IMR-90 (cell line): ENCODE results near the gene FTCDNL1. TPM values are rescaled to one million over a fixed set of nuclear protein-coding genes. Genes with fewer than 3 reads are reported as not detected.

Experiments used
- ATAC-seq: fragments of 200-7000 bp; cut with Tn5 transposase; 2 replicates; pipeline ENCODE4 v1.9.1; 2020; ENCODE audit warnings: low read depth, mild to moderate bottlenecking, moderate library complexity
- BruUV-seq: library from RNA; stranded (reverse); fragments of 400-500 nt; replicated peaks from 2 replicates; lab custom pipeline; 2021; lab: Mats Ljungman, UMichigan
- CTCF ChIA-PET: fragments of 300-600 bp; formaldehyde crosslinking; extraction: SDS; loops from one replicate; lab custom pipeline; 2021; ENCODE audit warnings: antibody characterized with exemption; lab: Yijun Ruan, JAX
- POLR2A ChIA-PET: fragments of 300-600 bp; sonication (Branson Sonifier 250); formaldehyde crosslinking; loops from one replicate; lab custom pipeline; 2022; ENCODE audit warnings: antibody characterized with exemption; ENCODE audit not compliant: unreplicated experiment; lab: Charles Lee
- DNase-seq: peaks from one replicate; pipeline ENCODE4 v3.0.0; 2013
- H2AFZ ChIP-seq: replicated peaks from 2 replicates; pipeline ENCODE3; 2013; ENCODE audit warnings: low read length, mild to moderate bottlenecking; ENCODE audit not compliant: poor library complexity
- H2AK5ac ChIP-seq: 2 replicates; pipeline ENCODE4 v1.6.1; 2013; ENCODE audit warnings: low read depth, low read length, inconsistent platforms
- H2AK9ac ChIP-seq: replicated peaks from 2 replicates; pipeline ENCODE3; 2013; ENCODE audit warnings: mild to moderate bottlenecking, low read depth, low read length, moderate library complexity; ENCODE audit not compliant: poor library complexity
- H2BK120ac ChIP-seq: 2 replicates; pipeline ENCODE4 v1.6.1; 2013; ENCODE audit warnings: low read depth, low read length, inconsistent platforms
- H2BK15ac ChIP-seq: 3 replicates; pipeline ENCODE4 v1.6.1; 2013; ENCODE audit warnings: low read depth, low read length, inconsistent platforms
- H2BK20ac ChIP-seq: 2 replicates; pipeline ENCODE4 v1.6.1; 2013; ENCODE audit warnings: low read depth, mild to moderate bottlenecking, inconsistent platforms, low read length, moderate library complexity
- H2BK5ac ChIP-seq: 2 replicates; pipeline ENCODE4 v1.6.1; 2013; ENCODE audit warnings: mild to moderate bottlenecking, low read depth, low read length, inconsistent platforms; ENCODE audit not compliant: poor library complexity, severe bottlenecking
- H3K14ac ChIP-seq: replicated peaks from 2 replicates; pipeline ENCODE4 v1.6.1; 2013; ENCODE audit warnings: low read depth, low read length, inconsistent platforms
- H3K18ac ChIP-seq: 2 replicates; pipeline ENCODE4 v1.6.1; 2013; ENCODE audit warnings: low read depth, low read length, control low read depth
- H3K23ac ChIP-seq: 2 replicates; pipeline ENCODE4 v1.6.1; 2013; ENCODE audit warnings: low read depth, low read length, inconsistent platforms
- H3K27ac ChIP-seq: 2 replicates; pipeline ENCODE4 v1.5.1; 2013; ENCODE audit warnings: mild to moderate bottlenecking, control low read depth, low read length; ENCODE audit not compliant: insufficient read depth
- H3K27me3 ChIP-seq: 2 replicates; pipeline ENCODE4 v1.6.1; 2013; ENCODE audit warnings: low read length; ENCODE audit not compliant: control insufficient read depth, insufficient read depth
- H3K36me3 ChIP-seq: 2 replicates; pipeline ENCODE4 v1.6.1; 2013; ENCODE audit warnings: low read length, mixed read lengths; ENCODE audit not compliant: control insufficient read depth, insufficient read depth
- H3K4ac ChIP-seq: 2 replicates; pipeline ENCODE4 v1.6.1; 2013; ENCODE audit warnings: low read depth, low read length, inconsistent platforms
- H3K4me1 ChIP-seq: 2 replicates; pipeline ENCODE4 v1.6.1; 2013; ENCODE audit warnings: low read length, mixed read lengths; ENCODE audit not compliant: control insufficient read depth, insufficient read depth
- H3K4me2 ChIP-seq: 2 replicates; pipeline ENCODE4 v1.6.1; 2013; ENCODE audit warnings: low read depth, mild to moderate bottlenecking, control low read depth, low read length, moderate library complexity
- H3K4me3 ChIP-seq: 2 replicates; pipeline ENCODE4 v1.5.1; 2013; ENCODE audit warnings: low read depth, mild to moderate bottlenecking, control low read depth, low read length, moderate library complexity; ENCODE audit not compliant: insufficient read depth
- H3K56ac ChIP-seq: 2 replicates; pipeline ENCODE4 v1.6.1; 2013; ENCODE audit warnings: low read length, inconsistent platforms; ENCODE audit not compliant: insufficient read depth; ENCODE audit errors: extremely low read depth
- H3K79me1 ChIP-seq, 2 experiments: 2 replicates each; pipeline ENCODE4 v1.6.1; 2013; ENCODE audit warnings: low read length in 2 of 2, inconsistent platforms in 1 of 2, low read depth in 1 of 2
- H3K9ac ChIP-seq: 2 replicates; pipeline ENCODE4 v1.6.1; 2013; ENCODE audit warnings: low read depth, low read length, control low read depth
- H3K9me1 ChIP-seq: 2 replicates; pipeline ENCODE4 v1.6.1; 2013; ENCODE audit warnings: low read length, inconsistent platforms; ENCODE audit not compliant: insufficient read depth
- H3K9me3 ChIP-seq: 2 replicates; pipeline ENCODE4 v1.6.1; 2013; ENCODE audit warnings: low read length; ENCODE audit not compliant: control insufficient read depth, insufficient read depth
- H4K20me1 ChIP-seq: 2 replicates; pipeline ENCODE4 v1.6.1; 2013; ENCODE audit warnings: low read length, inconsistent platforms; ENCODE audit not compliant: insufficient read depth
- H4K5ac ChIP-seq: 2 replicates; pipeline ENCODE4 v1.6.1; 2013; ENCODE audit warnings: mild to moderate bottlenecking, low read depth, low read length, control low read depth
- H4K8ac ChIP-seq, 2 experiments: 2 replicates each; pipeline ENCODE4 v1.6.1; 2013; ENCODE audit warnings: low read depth in 2 of 2, low read length in 2 of 2, control low read depth in 1 of 2, inconsistent platforms in 1 of 2
- H4K91ac ChIP-seq: 2 replicates; pipeline ENCODE4 v1.6.1; 2013; ENCODE audit warnings: low read depth, low read length, inconsistent platforms; ENCODE audit not compliant: insufficient read depth
- BHLHE40 ChIP-seq: fragments of 150-350 bp; IDR thresholded peaks from 2 replicates; pipeline ENCODE4 v1.6.1; 2016; ENCODE audit warnings: mild to moderate bottlenecking, low read depth, low read length
- CEBPB ChIP-seq: IDR thresholded peaks from 2 replicates; pipeline ENCODE4 v1.6.1; 2012; ENCODE audit warnings: low read depth, low read length, improper control_type of control experiment
- CHD1 ChIP-seq: IDR thresholded peaks from 2 replicates; pipeline ENCODE4 v1.6.1; 2012; ENCODE audit warnings: low read depth, low read length, improper control_type of control experiment
- ELK1 ChIP-seq: fragments of 150-350 bp; IDR thresholded peaks from 2 replicates; pipeline ENCODE4 v1.6.1; 2016; ENCODE audit warnings: low read depth, mild to moderate bottlenecking, low read length, moderate library complexity, borderline replicate concordance
- FOS ChIP-seq: fragments of 150-350 bp; IDR thresholded peaks from 2 replicates; pipeline ENCODE4 v1.6.1; 2016; ENCODE audit warnings: low read depth, low read length
- MAFK ChIP-seq: IDR thresholded peaks from 2 replicates; pipeline ENCODE4 v1.6.1; 2012; ENCODE audit warnings: low read depth, low read length, improper control_type of control experiment
- MAZ ChIP-seq: IDR thresholded peaks from 2 replicates; pipeline ENCODE4 v1.6.1; 2012; ENCODE audit warnings: low read depth, mild to moderate bottlenecking, low read length, improper control_type of control experiment, moderate library complexity, borderline replicate concordance
- MXI1 ChIP-seq: IDR thresholded peaks from 2 replicates; pipeline ENCODE4 v1.6.1; 2012; ENCODE audit warnings: low read depth, mild to moderate bottlenecking, low read length, moderate library complexity, borderline replicate concordance
- NFE2L2 ChIP-seq: fragments of 150-350 bp; IDR thresholded peaks from 2 replicates; pipeline ENCODE4 v1.6.1; 2016; ENCODE audit warnings: low read depth, mild to moderate bottlenecking, low read length
- POLR2A ChIP-seq: IDR thresholded peaks from 2 replicates; pipeline ENCODE4 v1.6.1; 2012; ENCODE audit warnings: mild to moderate bottlenecking, low read depth, low read length
- RAD21 ChIP-seq: IDR thresholded peaks from 2 replicates; pipeline ENCODE4 v1.6.1; 2012; ENCODE audit warnings: low read length, improper control_type of control experiment
- RCOR1 ChIP-seq: IDR thresholded peaks from 2 replicates; pipeline ENCODE4 v1.6.1; 2012; ENCODE audit warnings: mild to moderate bottlenecking, low read length, improper control_type of control experiment; ENCODE audit not compliant: insufficient replicate concordance
- RFX5 ChIP-seq: IDR thresholded peaks from 2 replicates; pipeline ENCODE4 v1.8.0; 2012; ENCODE audit warnings: low read depth, mild to moderate bottlenecking, low read length, moderate library complexity
- SMC3 ChIP-seq: fragments of 150-350 bp; IDR thresholded peaks from 2 replicates; pipeline ENCODE4 v1.6.1; 2016; ENCODE audit warnings: low read depth, mild to moderate bottlenecking, antibody characterized with exemption, low read length, moderate library complexity
- WGBS, 2 experiments: methylation state at CpG; one replicate each; pipeline versions ENCODE4 v1.1.5 to v1.1.7; 2013; ENCODE audit warnings: missing lambda C conversion rate in 2 of 2; ENCODE audit not compliant: insufficient read length in 1 of 2; ENCODE audit errors: extremely low coverage in 2 of 2; 5-methylcytosine and 5-hydroxymethylcytosine counted together
- dilution Hi-C: fragments of 300-500 bp; cut with HindIII; formaldehyde crosslinking; loops from one replicate; pipeline ENCODE4 v1.14.3; 2018; ENCODE audit warnings: low sequenced_read_pairs; ENCODE audit not compliant: unreplicated experiment
- in situ Hi-C: fragments of 300-500 bp; cut with MboI; formaldehyde crosslinking; loops from 3 replicates; pipeline ENCODE4 v1.14.3; 2019; ENCODE audit warnings: low sequenced_read_pairs, inconsistent platforms, mixed read lengths
- intact Hi-C: fragments of 100-400 bp; cut with micrococcal nuclease; formaldehyde crosslinking; loops from 2 replicates; pipeline ENCODE4 v1.10.0; 2022
- polyA plus RNA-seq, 3 experiments: library from polyadenylated mRNA; depleted of rRNA; stranded (reverse); fragments of >200 nt; gene quantifications; 2 replicates each; pipeline ENCODE4 v1.2.3, GENCODE V29; 2012; ENCODE audit warnings: low replicate concordance in 1 of 3
- total RNA-seq: library from RNA; depleted of rRNA; stranded (reverse); fragments of >200 nt; gene quantifications from 2 replicates; pipeline ENCODE4 v1.2.3, GENCODE V29; 2012
- TF ChIP-seq, protein P1 (sequence below): conservative IDR thresholded peaks from 2 replicates; pipeline ENCODE4 v1.5.1; 2012; ENCODE audit warnings: mild to moderate bottlenecking, low read depth, low read length, improper control_type of control experiment
- TF ChIP-seq, protein P2 (sequence below): fragments of 150-350 bp; IDR thresholded peaks from 2 replicates; pipeline ENCODE4 v1.6.1; 2017; ENCODE audit warnings: mild to moderate bottlenecking, antibody characterized with exemption, low read length, low read depth

The FTCDNL1 gene
- total and polyA plus RNA-seq, 2 of the 4 experiments (the other 2 are of a cell fraction) = 0.18 to 0.21 TPM

DNA sequence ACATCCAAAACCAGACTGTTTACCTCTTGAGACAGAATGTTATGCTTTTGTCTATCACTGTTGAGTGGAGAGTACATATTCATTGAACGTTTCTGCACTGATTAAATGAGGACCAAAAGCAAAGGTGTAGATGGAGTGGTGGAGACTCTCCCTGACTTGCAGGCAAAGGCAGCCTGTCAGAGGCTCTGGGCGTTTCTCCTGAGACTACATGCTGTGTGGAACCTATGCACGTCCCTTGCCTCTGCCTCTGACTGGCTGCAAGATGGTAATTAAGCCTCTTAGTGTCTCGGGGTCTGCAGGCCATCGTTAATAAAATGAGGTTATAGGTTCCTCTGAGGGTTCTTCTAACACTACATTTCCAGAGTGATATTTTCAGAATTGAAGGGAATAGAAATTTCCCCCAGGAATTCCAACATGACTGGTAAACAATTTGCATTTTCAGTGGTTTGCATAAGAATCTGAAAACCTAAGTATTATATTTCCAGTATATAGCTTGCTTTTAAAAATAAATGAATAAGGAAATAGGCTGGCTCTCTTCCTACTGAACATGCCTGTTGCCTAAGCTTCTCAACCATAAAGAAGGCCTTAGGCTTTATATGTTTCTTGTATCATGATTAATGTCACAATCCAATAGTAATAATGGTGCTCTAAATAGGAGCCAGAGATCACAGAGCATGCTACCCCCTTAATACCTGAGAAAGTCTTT is 107.4 kb downstream of the FTCDNL1 start:
- CTCF ChIA-PET = no interaction called here
- no TSS peak for BruUV-seq
- in situ Hi-C loops = loop anchor here (25.0 kb wide), 1 partner anchor 1431 kb away; no protein-coding TSS in a partner anchor

More for the DNA sequence above, 107.4 kb downstream of the FTCDNL1 start:
- no peak for ATAC-seq
- no peaks in the 10 kb centered on the region for H3K79me1 ChIP-seq
- no peak overlapping the region for H2AK9ac ChIP-seq
- H4K5ac ChIP-seq = no peak overlapping the region
- no peak overlapping the region for H3K4me3 ChIP-seq
- no peak overlapping the region for H2AK5ac ChIP-seq
- no peak overlapping the region for H4K91ac ChIP-seq
- no peak overlapping the region for H3K4me2 ChIP-seq
- no peak for DNase-seq
- H3K4ac ChIP-seq = no peak overlapping the region
- no peak overlapping the region for H3K27ac ChIP-seq
- dilution Hi-C loops (no loop called here), intact Hi-C loops (no loop called here)
- no peak overlapping the region for H3K18ac ChIP-seq
- H2BK15ac ChIP-seq = no peak overlapping the region
- H2BK5ac ChIP-seq = no peak overlapping the region
- no peak overlapping the region for H3K9ac ChIP-seq
- no peak overlapping the region for H3K23ac ChIP-seq
- POLR2A ChIA-PET = no interaction called here
- WGBS, 2 experiments = no CpG with 5 or more reads among the region's 5 CpGs
- peaks cover 4% of the 10 kb centered on the region for H3K27me3 ChIP-seq
- no peaks in the 10 kb centered on the region for H3K9me3 ChIP-seq
- H2BK20ac ChIP-seq = no peak overlapping the region
- H3K36me3 ChIP-seq = no peaks in the 10 kb centered on the region
- no peaks in the 10 kb centered on the region for H4K20me1 ChIP-seq
- H2BK120ac ChIP-seq = no peak overlapping the region
- no peak overlapping the region for H4K8ac ChIP-seq
- no peak overlapping the region for H2AFZ ChIP-seq
- no peak overlapping the region for H3K56ac ChIP-seq
- H3K9me1 ChIP-seq = no peaks in the 10 kb centered on the region
- TF ChIP-seq, protein P1, sequence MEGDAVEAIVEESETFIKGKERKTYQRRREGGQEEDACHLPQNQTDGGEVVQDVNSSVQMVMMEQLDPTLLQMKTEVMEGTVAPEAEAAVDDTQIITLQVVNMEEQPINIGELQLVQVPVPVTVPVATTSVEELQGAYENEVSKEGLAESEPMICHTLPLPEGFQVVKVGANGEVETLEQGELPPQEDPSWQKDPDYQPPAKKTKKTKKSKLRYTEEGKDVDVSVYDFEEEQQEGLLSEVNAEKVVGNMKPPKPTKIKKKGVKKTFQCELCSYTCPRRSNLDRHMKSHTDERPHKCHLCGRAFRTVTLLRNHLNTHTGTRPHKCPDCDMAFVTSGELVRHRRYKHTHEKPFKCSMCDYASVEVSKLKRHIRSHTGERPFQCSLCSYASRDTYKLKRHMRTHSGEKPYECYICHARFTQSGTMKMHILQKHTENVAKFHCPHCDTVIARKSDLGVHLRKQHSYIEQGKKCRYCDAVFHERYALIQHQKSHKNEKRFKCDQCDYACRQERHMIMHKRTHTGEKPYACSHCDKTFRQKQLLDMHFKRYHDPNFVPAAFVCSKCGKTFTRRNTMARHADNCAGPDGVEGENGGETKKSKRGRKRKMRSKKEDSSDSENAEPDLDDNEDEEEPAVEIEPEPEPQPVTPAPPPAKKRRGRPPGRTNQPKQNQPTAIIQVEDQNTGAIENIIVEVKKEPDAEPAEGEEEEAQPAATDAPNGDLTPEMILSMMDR = no peak
- TF ChIP-seq MXI1 (no peak), CEBPB (no peak), SMC3 (no peak), FOS (no peak), ELK1 (no peak), RAD21 (no peak), MAFK (no peak), RFX5 (no peak), POLR2A (no peak), BHLHE40 (no peak), CHD1 (no peak), MAZ (no peak), NFE2L2 (no peak), RCOR1 (no peak)
- TF ChIP-seq, protein P2, sequence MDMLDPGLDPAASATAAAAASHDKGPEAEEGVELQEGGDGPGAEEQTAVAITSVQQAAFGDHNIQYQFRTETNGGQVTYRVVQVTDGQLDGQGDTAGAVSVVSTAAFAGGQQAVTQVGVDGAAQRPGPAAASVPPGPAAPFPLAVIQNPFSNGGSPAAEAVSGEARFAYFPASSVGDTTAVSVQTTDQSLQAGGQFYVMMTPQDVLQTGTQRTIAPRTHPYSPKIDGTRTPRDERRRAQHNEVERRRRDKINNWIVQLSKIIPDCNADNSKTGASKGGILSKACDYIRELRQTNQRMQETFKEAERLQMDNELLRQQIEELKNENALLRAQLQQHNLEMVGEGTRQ = no peak
- H3K4me1 ChIP-seq = peaks cover 2% of the 10 kb centered on the region; the same call in 1 of the 2 replicates
- no peak overlapping the region for H3K14ac ChIP-seq
